ENCODE data around the gene MLEC. TPM values are rescaled to one million over a fixed set of nuclear protein-coding genes. Genes with fewer than 3 reads are reported as not detected.

Gene MLEC
- polyA plus RNA-seq, 4 donors, result 9.7 to 228 (median 95.8) TPM

DNA sequence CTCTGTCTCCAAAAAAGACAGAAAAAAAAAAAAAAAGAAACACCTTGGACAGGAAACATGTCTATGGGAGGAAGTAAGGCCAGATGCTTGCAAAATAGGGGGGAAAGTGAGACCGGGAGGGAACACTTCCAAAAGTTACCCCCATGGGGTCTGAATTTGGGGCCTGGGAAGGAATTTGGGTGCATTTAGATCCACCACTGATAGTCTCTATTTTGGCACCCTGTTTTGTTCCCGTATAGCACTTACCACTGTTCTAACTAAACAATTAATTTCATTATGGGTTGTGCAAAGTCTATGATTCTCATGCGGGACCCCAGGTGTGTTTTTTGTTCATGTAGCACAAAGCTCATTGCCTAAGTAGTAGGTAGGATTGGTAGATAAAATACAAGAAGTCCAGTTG, 1.4 kb upstream of the MLEC start:
- Histone ChIP-seq H3K27ac (ENCODE audit: low read depth in 1 of 3, low read length in 2 of 3) (no peak overlapping the region), H3K36me3 (ENCODE audit: control insufficient read depth in 3 of 3, insufficient read depth in 2 of 3, low read depth in 1 of 3, low read length in 3 of 3) (no peaks in the 10 kb centered on the region), H3K4me1 (ENCODE audit: control insufficient read depth in 3 of 3, insufficient read depth in 2 of 3, low read depth in 1 of 3, low read length in 2 of 3) (peaks cover 2 to 16% (median 7%) of the 10 kb centered on the region in 3 donors), H3K4me3 (ENCODE audit: low read depth in 1 of 3, low read length in 3 of 3) (no peak overlapping the region), H3K27me3 (ENCODE audit: control insufficient read depth in 3 of 3, insufficient read depth in 3 of 3, low read length in 3 of 3) (no peaks in the 10 kb centered on the region), H3K9me3 (ENCODE audit: control insufficient read depth in 2 of 2, insufficient read depth in 1 of 2, low read depth in 1 of 2, low read length in 1 of 2) (no peaks in the 10 kb centered on the region)
- FAIRE-seq (no peak), DNase-seq (no peak)
- 51 to 60% (median 55%) methylated on average over 3 of the region's 3 CpGs for WGBS, 3 donors

DNA sequence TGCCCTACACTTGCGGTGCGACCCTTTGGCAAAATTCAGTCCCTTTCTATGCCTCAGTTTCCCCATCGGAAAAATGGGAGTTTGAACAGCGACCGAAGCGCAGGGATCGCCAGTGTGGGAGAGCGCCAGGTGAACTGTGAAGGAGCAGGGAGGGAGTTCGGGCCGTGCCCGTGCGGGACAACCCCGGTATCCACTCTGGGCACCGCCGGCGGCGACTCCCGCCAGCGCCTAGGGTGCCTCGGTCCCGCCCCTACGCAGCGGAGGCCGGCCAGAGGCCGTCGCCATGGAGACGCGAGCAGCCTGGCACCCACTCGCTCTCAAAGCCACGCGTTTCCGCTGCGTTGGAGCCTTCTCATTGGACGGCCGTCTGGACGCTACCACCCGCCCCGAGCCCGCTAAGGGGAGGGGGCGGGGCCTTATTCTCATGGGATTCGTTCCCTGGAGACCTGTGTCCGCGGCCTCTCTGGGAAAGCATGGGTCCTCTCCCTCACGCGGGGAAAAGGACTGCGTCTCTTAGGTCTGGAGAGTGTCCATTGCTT, 729 bp upstream of the MLEC start:
- DNase-seq, result peak; percentile 99
- FAIRE-seq, result no peak
- WGBS, 3 donors, result 0 to 1% (median 0%) methylated on average over 45 to 46 of the region's 46 CpGs
- Histone ChIP-seq H3K4me3 (ENCODE audit: low read depth in 1 of 3, low read length in 3 of 3) (peak overlapping the region; percentile 83 to 94 (median 90)), H3K9me3 (ENCODE audit: control insufficient read depth in 2 of 2, insufficient read depth in 1 of 2, low read depth in 1 of 2, low read length in 1 of 2) (no peaks in the 10 kb centered on the region), H3K4me1 (ENCODE audit: control insufficient read depth in 3 of 3, insufficient read depth in 2 of 3, low read depth in 1 of 3, low read length in 2 of 3) (peaks cover 6 to 23% (median 7%) of the 10 kb centered on the region in 3 donors), H3K36me3 (ENCODE audit: control insufficient read depth in 3 of 3, insufficient read depth in 2 of 3, low read depth in 1 of 3, low read length in 3 of 3) (peaks cover 0 to 3% (median 0%) of the 10 kb centered on the region in 3 donors), H3K27me3 (ENCODE audit: control insufficient read depth in 3 of 3, insufficient read depth in 3 of 3, low read length in 3 of 3) (no peaks in the 10 kb centered on the region), H3K27ac (ENCODE audit: low read depth in 1 of 3, low read length in 2 of 3) (peak overlapping the region; percentile 73 to 99 (median 96))

DNA sequence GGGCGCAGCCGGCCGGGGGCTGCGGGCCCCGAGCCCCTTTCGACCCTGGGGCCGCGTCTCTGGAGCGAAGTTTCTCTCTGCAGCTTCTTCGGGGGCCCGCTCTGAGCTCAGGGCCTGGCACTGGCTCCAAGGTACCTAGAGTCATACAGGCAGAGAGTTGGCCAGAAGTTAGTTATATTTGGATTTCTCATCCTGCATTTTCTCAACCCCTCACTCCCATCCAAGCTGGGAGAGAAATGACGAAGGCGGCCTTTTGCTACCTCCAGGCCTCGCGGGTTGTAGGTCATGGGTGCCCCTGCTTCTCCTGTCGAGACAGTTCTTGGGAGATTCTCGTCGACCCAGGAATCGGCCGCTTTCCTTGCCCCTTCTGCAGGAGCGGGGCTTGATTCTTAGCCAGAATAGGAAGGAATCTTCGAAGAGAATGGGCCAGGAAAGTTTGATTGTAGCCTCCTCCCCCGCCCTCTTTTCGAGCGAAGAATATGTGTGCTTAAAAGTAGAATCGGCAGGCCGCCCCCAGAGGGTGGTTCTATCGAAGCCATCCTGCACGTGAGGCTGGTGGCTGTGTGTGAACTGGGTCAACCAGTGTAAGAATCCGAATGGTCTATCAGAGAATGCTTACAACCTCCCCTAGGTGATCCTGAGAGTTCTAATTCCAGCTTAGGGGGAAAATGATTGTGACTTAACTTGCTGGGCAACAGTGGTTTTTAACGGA, 785 bp downstream of the MLEC start:
- peaks cover 13 to 37% (median 13%) of the 10 kb centered on the region in 3 donors for H3K4me1 ChIP-seq (ENCODE audit: control insufficient read depth in 3 of 3, insufficient read depth in 2 of 3, low read depth in 1 of 3, low read length in 2 of 3)
- WGBS, 3 donors, result 0 to 1% (median 1%) methylated on average over 24 to 31 of the region's 31 CpGs

DNA sequence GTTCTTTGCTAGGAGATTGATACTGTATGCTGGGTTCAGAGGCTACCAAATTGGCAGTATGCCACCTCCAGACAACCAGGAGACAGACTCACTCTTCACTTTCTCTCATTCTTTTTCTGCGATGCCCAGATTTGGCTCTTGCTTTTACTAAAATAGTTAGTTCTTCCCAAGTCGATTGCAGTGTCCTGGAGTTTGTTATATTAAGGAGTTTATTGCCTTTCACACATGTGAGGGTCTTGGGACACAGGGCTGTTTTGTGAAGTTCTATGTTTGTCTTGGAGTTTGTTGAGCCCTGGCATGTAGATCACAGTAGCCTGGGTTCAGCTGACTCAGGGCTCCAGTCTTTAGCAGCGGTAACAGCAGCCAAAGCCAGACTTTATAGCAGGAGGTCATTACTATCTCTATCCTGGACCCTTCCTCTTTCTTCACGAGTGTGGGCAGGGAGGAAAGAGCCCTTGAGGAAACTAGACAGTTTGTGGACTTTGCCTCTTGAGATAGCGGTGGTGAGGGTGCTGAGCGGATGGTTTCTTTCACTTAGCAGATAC, 1.6 kb downstream of the MLEC start:
- DNase-seq (peak; percentile 92 to 94), FAIRE-seq (no peak)
- H3K4me3 ChIP-seq (ENCODE audit: low read depth in 1 of 3, low read length in 3 of 3), result peak overlapping the region; percentile 83 to 94 (median 90)
- H3K27me3 ChIP-seq (ENCODE audit: control insufficient read depth in 3 of 3, insufficient read depth in 3 of 3, low read length in 3 of 3), result no peaks in the 10 kb centered on the region
- peaks cover 0 to 14% (median 2%) of the 10 kb centered on the region in 3 donors for H3K36me3 ChIP-seq (ENCODE audit: control insufficient read depth in 3 of 3, insufficient read depth in 2 of 3, low read depth in 1 of 3, low read length in 3 of 3)
- peak overlapping the region; percentile 77 to 99 (median 93) for H3K27ac ChIP-seq (ENCODE audit: low read depth in 1 of 3, low read length in 2 of 3)
- whole genome bisulfite sequencing, 3 donors, result 3 to 9% (median 9%) methylated on average over 6 of the region's 6 CpGs
- peaks cover 13 to 42% (median 13%) of the 10 kb centered on the region in 3 donors for H3K4me1 ChIP-seq (ENCODE audit: control insufficient read depth in 3 of 3, insufficient read depth in 2 of 3, low read depth in 1 of 3, low read length in 2 of 3)
- H3K9me3 ChIP-seq (ENCODE audit: control insufficient read depth in 2 of 2, insufficient read depth in 1 of 2, low read depth in 1 of 2, low read length in 1 of 2), result no peaks in the 10 kb centered on the region

More for the DNA sequence above, 785 bp downstream of the MLEC start:
- DNase-seq (peak; percentile 43 to 57), FAIRE-seq (no peak)
- H3K9me3 ChIP-seq (ENCODE audit: control insufficient read depth in 2 of 2, insufficient read depth in 1 of 2, low read depth in 1 of 2, low read length in 1 of 2), result no peaks in the 10 kb centered on the region
- peak overlapping the region; percentile 83 to 94 (median 90) for H3K4me3 ChIP-seq (ENCODE audit: low read depth in 1 of 3, low read length in 3 of 3)
- H3K27ac ChIP-seq (ENCODE audit: low read depth in 1 of 3, low read length in 2 of 3), result peak overlapping the region; percentile 77 to 99 (median 93)
- no peaks in the 10 kb centered on the region for H3K27me3 ChIP-seq (ENCODE audit: control insufficient read depth in 3 of 3, insufficient read depth in 3 of 3, low read length in 3 of 3)
- peaks cover 0 to 7% (median 0%) of the 10 kb centered on the region in 3 donors for H3K36me3 ChIP-seq (ENCODE audit: control insufficient read depth in 3 of 3, insufficient read depth in 2 of 3, low read depth in 1 of 3, low read length in 3 of 3)

DNA sequence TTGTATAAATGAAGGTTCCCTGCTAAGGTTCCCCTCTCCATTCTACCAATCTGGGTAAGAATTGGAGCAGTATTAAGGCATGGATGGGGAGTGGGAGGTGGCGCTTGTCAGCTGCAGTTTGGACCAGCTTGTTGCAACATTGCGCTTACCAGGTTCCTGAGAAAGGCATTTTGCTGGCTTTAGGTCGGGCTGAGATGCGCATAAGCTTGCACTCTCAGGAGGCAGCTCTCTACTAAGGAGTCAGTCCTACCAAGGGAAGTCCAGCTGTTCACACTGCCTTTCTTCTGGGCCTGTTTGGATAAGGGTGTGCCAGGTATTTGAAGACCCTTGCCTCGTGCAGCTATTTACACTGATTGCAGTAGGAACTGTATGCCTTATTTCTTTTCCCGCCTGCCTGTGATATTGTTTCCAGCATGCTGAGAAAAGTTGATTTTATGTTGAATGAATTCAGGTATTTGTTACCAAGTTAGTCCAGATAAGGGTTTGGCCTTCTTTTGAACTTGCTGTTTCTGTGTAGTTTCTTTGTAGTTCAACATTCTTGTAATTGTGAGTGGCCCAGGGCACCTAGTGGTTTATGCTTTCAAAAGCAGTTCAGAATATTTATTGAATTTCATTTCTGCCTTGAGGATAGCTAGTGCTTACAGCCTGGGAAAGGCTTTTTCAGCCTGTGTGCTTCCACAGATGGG, 2.6 kb downstream of the MLEC start:
- FAIRE-seq (no peak), DNase-seq (peak; percentile 37 to 51)
- 12 to 47% (median 30%) methylated on average over 6 of the region's 6 CpGs for WGBS, 3 donors
- Histone ChIP-seq H3K9me3 (ENCODE audit: control insufficient read depth in 2 of 2, insufficient read depth in 1 of 2, low read depth in 1 of 2, low read length in 1 of 2) (no peaks in the 10 kb centered on the region), H3K27me3 (ENCODE audit: control insufficient read depth in 3 of 3, insufficient read depth in 3 of 3, low read length in 3 of 3) (no peaks in the 10 kb centered on the region), H3K27ac (ENCODE audit: low read depth in 1 of 3, low read length in 2 of 3) (peak overlapping the region; percentile 77 to 99 (median 93)), H3K36me3 (ENCODE audit: control insufficient read depth in 3 of 3, insufficient read depth in 2 of 3, low read depth in 1 of 3, low read length in 3 of 3) (peaks cover 2 to 23% (median 2%) of the 10 kb centered on the region in 3 donors), H3K4me3 (ENCODE audit: low read depth in 1 of 3, low read length in 3 of 3) (peak overlapping the region in 2 of 3 donors; percentile 83 to 90), H3K4me1 (ENCODE audit: control insufficient read depth in 3 of 3, insufficient read depth in 2 of 3, low read depth in 1 of 3, low read length in 2 of 3) (peaks cover 13 to 42% (median 13%) of the 10 kb centered on the region in 3 donors)

DNA sequence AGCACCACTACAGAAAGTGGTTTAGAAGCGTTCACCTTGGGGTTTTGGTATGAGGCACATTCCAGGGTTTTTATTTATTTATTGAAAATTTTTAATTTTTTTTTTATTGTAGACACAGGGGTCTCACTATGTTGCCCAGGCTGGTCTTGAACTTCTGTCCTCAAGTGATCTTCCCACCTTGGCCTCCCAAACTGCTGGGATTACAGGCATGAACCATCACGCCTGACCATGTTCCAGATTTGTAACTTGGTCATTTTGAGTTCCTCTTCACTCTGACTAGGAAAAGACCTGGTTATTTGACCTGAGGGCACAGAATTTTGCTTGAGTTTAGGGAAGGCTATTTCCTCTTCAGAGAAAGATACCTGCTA, 3.1 kb downstream of the MLEC start:
- Histone ChIP-seq H3K27me3 (ENCODE audit: control insufficient read depth in 3 of 3, insufficient read depth in 3 of 3, low read length in 3 of 3) (no peaks in the 10 kb centered on the region), H3K9me3 (ENCODE audit: control insufficient read depth in 2 of 2, insufficient read depth in 1 of 2, low read depth in 1 of 2, low read length in 1 of 2) (no peaks in the 10 kb centered on the region), H3K4me1 (ENCODE audit: control insufficient read depth in 3 of 3, insufficient read depth in 2 of 3, low read depth in 1 of 3, low read length in 2 of 3) (peaks cover 13 to 42% (median 13%) of the 10 kb centered on the region in 3 donors), H3K27ac (ENCODE audit: low read depth in 1 of 3, low read length in 2 of 3) (peak overlapping the region; percentile 40 to 99 (median 77)), H3K36me3 (ENCODE audit: control insufficient read depth in 3 of 3, insufficient read depth in 2 of 3, low read depth in 1 of 3, low read length in 3 of 3) (peaks cover 2 to 28% (median 7%) of the 10 kb centered on the region in 3 donors), H3K4me3 (ENCODE audit: low read depth in 1 of 3, low read length in 3 of 3) (peak overlapping the region in 1 of 3 donors; percentile 83)
- FAIRE-seq (no peak), DNase-seq (no peak)
- 19 to 67% (median 62%) methylated on average over 2 of the region's 2 CpGs for WGBS, 3 donors

DNA sequence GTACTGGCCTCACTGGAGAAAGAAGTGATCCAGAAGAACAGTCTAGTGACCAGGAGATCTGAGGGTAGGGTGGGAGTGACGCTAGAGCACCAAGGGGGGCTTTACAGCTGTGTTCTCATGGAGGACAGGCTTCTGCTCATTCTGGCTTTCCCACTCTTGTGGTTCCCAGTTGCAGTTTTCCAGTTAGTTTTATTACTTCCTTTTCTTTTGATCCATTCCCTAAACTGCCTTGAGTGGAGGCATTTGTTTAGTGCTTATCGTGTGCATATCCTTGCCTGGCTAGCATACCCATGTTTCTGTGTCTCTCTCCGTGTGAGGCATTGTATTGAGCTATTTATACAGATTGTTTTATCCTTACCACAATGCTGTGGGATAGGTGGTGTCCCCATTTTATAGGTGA, 4.0 kb downstream of the MLEC start:
- no peak overlapping the region for H3K4me3 ChIP-seq (ENCODE audit: low read depth in 1 of 3, low read length in 3 of 3)
- H3K27me3 ChIP-seq (ENCODE audit: control insufficient read depth in 3 of 3, insufficient read depth in 3 of 3, low read length in 3 of 3), result no peaks in the 10 kb centered on the region
- FAIRE-seq, result no peak
- peaks cover 8 to 32% (median 8%) of the 10 kb centered on the region in 3 donors for H3K36me3 ChIP-seq (ENCODE audit: control insufficient read depth in 3 of 3, insufficient read depth in 2 of 3, low read depth in 1 of 3, low read length in 3 of 3)
- DNase-seq, result peak in 1 of 2 donors; percentile 17
- no peaks in the 10 kb centered on the region for H3K9me3 ChIP-seq (ENCODE audit: control insufficient read depth in 2 of 2, insufficient read depth in 1 of 2, low read depth in 1 of 2, low read length in 1 of 2)
- peaks cover 13 to 49% (median 13%) of the 10 kb centered on the region in 3 donors for H3K4me1 ChIP-seq (ENCODE audit: control insufficient read depth in 3 of 3, insufficient read depth in 2 of 3, low read depth in 1 of 3, low read length in 2 of 3)
- H3K27ac ChIP-seq (ENCODE audit: low read depth in 1 of 3, low read length in 2 of 3), result peak overlapping the region in 2 of 3 donors; percentile 55 to 99
- 11 to 42% (median 41%) methylated on average over 3 of the region's 3 CpGs for WGBS, 3 donors

DNA sequence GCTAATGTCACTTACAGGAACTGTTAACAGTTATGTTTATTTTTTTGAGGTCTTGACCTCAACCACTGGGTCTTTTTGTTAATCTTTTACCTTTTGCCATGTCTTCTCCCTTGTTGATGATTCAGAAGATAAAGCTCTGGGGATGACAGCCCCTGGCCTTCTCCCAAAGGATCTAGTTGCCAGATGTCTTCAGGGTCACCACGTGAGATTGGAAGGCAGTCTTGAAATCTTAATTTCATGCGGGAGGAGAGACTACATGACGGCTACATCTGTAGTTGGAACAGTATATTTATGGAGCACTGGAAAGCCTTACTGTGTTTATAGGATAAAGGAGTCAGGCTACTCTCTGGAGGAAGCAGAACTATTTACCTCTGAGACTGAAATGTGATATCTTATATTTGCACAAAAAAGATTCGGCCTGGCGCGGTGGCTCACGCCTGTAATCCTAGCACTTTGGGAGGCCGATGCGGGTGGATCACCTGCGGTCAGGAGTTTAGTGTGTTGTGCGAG, 5.6 kb downstream of the MLEC start:
- FAIRE-seq (no peak), DNase-seq (peak in 1 of 2 donors; percentile 26)
- H3K27ac ChIP-seq (ENCODE audit: low read depth in 1 of 3, low read length in 2 of 3), result peak overlapping the region in 2 of 3 donors; percentile 4 to 31
- H3K36me3 ChIP-seq (ENCODE audit: control insufficient read depth in 3 of 3, insufficient read depth in 2 of 3, low read depth in 1 of 3, low read length in 3 of 3), result peaks cover 15 to 43% (median 23%) of the 10 kb centered on the region in 3 donors
- peaks cover 15 to 64% (median 16%) of the 10 kb centered on the region in 3 donors for H3K4me1 ChIP-seq (ENCODE audit: control insufficient read depth in 3 of 3, insufficient read depth in 2 of 3, low read depth in 1 of 3, low read length in 2 of 3)
- 24 to 46% (median 42%) methylated on average over 11 of the region's 11 CpGs for WGBS, 3 donors
- H3K27me3 ChIP-seq (ENCODE audit: control insufficient read depth in 3 of 3, insufficient read depth in 3 of 3, low read length in 3 of 3), result no peaks in the 10 kb centered on the region
- H3K4me3 ChIP-seq (ENCODE audit: low read depth in 1 of 3, low read length in 3 of 3), result no peak overlapping the region
- no peaks in the 10 kb centered on the region for H3K9me3 ChIP-seq (ENCODE audit: control insufficient read depth in 2 of 2, insufficient read depth in 1 of 2, low read depth in 1 of 2, low read length in 1 of 2)

Data from small intestine (tissue), 7 donors.